ENCODE results near the gene AMOTL1. TPM values are rescaled to one million over a fixed set of nuclear protein-coding genes. Genes with fewer than 3 reads are reported as not detected.
"Not testable (repeated sequence)": the region's sequence is repeated elsewhere in the genome, so short reads cannot be mapped to it uniquely, and the experiment has no call there.

The AMOTL1 gene
- total RNA-seq, 2 donors from 2014 or later, result 0.25 to 2.0 TPM

GRCh38 chr11:94895451-94895850 lies 127.3 kb downstream of the AMOTL1 start:
- no peaks in the 10 kb centered on the region for H3K4me1 Mint-ChIP-seq
- DNase-seq (no peak), ATAC-seq (no peak)
- peaks cover 5% of the 10 kb centered on the region for H3K27me3 Mint-ChIP-seq
- no peak overlapping the region for H3K4me3 Mint-ChIP-seq
- H3K27ac Mint-ChIP-seq, result no peak overlapping the region
- peaks cover 4% of the 10 kb centered on the region for H3K9me3 ChIP-seq (ENCODE audit: control insufficient read depth, low read length, poor library complexity, severe bottlenecking)
- H3K36me3 Mint-ChIP-seq (ENCODE audit: low read depth), result no peaks in the 10 kb centered on the region

GRCh38 chr11:94895971-94896370 lies 127.8 kb downstream of the AMOTL1 start:
- no peaks in the 10 kb centered on the region for H3K4me1 Mint-ChIP-seq
- DNase-seq (no peak), ATAC-seq (no peak)
- no peaks in the 10 kb centered on the region for H3K36me3 Mint-ChIP-seq (ENCODE audit: low read depth)
- no peak overlapping the region for H3K27ac Mint-ChIP-seq
- H3K9me3 ChIP-seq (ENCODE audit: control insufficient read depth, low read length, poor library complexity, severe bottlenecking), result peaks cover 4% of the 10 kb centered on the region
- H3K27me3 Mint-ChIP-seq, result peaks cover 5% of the 10 kb centered on the region
- H3K4me3 Mint-ChIP-seq, result no peak overlapping the region

DNA sequence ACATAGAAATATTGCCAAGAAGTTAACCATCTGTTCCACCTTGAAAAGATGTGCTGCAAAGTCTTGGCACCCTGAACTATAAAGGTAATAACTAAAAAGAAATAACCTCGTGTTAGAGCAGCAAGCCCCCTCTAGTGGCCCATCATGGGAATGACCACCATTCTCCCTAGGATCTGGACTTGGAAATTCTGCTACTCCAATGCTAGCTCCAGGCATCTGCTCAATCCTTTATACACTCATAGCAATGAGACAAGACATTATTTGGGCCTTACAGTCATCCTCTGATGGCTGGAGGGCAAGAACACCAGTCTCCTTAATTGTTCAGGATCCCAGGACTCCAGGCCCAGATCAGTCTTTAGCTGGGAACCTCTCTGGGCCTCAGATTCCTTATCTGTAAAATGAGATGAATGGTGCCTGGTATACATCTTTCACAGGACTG lies 129.2 kb downstream of the AMOTL1 start:
- peaks cover 4% of the 10 kb centered on the region for H3K9me3 ChIP-seq (ENCODE audit: control insufficient read depth, low read length, poor library complexity, severe bottlenecking)
- Mint-ChIP-seq H3K27ac (no peak overlapping the region), H3K36me3 (ENCODE audit: low read depth) (no peaks in the 10 kb centered on the region), H3K4me1 (no peaks in the 10 kb centered on the region), H3K4me3 (no peak overlapping the region), H3K27me3 (peaks cover 11% of the 10 kb centered on the region)
- DNase-seq, result peak in 1 of 3 donors; percentile 9
- peak; percentile 42 for ATAC-seq

DNA sequence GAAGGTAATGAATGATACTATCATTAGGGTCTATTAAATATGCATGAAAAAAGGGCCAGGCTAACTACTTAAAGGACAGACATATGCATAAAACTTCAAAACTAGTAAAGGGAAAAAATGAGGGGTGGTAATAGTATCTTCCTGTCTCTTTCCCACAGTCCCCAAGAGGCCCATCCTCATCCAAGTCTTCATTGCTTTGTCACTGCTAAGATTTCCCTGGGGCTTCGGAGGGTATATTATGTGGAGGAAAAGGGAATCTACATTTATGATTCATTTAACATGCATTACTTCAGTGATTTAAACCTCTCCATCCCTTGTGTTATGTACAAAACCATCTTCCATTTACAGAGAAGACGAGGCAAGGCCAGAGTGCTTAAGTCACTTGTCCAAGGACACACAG lies 139.1 kb downstream of the AMOTL1 start:
- H3K36me3 Mint-ChIP-seq (ENCODE audit: low read depth), result no peaks in the 10 kb centered on the region

DNA sequence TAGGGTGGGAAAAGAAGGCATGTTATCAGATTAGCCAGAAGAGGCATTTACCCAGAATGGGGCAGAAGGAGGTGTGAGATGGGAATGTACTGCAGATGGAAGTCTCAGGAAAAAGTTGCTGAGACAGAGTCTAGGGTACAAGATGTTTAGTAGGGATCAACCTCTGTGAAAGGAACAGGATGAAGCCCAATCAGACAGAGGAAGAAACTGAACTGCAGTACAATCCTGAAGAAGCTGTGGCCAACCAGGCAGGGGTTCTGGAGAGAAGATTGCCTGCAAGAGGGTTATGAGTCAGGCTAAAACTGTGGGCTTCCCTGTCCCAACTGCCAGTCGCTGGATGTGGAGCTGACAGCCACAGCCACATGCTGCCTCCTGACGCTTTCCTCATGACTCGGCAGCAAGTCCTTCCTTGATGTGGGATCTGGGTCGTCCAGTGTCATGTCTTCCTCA lies 141.2 kb downstream of the AMOTL1 start:
- peaks cover under 1% of the 10 kb centered on the region for H3K9me3 ChIP-seq (ENCODE audit: control insufficient read depth, low read length, poor library complexity, severe bottlenecking)
- H3K27me3 Mint-ChIP-seq, result no peaks in the 10 kb centered on the region
- DNase-seq (no peak), ATAC-seq (no peak)
- H3K4me1 Mint-ChIP-seq, result peaks cover 2% of the 10 kb centered on the region
- no peak overlapping the region for H3K4me3 Mint-ChIP-seq
- H3K36me3 Mint-ChIP-seq (ENCODE audit: low read depth), result no peaks in the 10 kb centered on the region
- H3K27ac Mint-ChIP-seq, result no peak overlapping the region

More for the DNA sequence above, 139.1 kb downstream of the AMOTL1 start:
- no peak overlapping the region for H3K4me3 Mint-ChIP-seq
- ATAC-seq (no peak), DNase-seq (no peak)
- no peaks in the 10 kb centered on the region for H3K27me3 Mint-ChIP-seq
- no peak overlapping the region for H3K27ac Mint-ChIP-seq
- H3K9me3 ChIP-seq (ENCODE audit: control insufficient read depth, low read length, poor library complexity, severe bottlenecking), result peaks cover 3% of the 10 kb centered on the region
- no peaks in the 10 kb centered on the region for H3K4me1 Mint-ChIP-seq

GRCh38 chr11:94910270-94910669 lies 142.1 kb downstream of the AMOTL1 start:
- peaks cover 2% of the 10 kb centered on the region for H3K4me1 Mint-ChIP-seq
- no peak overlapping the region for H3K4me3 Mint-ChIP-seq
- ATAC-seq (no peak), DNase-seq (no peak)
- no peaks in the 10 kb centered on the region for H3K27me3 Mint-ChIP-seq
- H3K27ac Mint-ChIP-seq, result no peak overlapping the region
- H3K9me3 ChIP-seq (ENCODE audit: control insufficient read depth, low read length, poor library complexity, severe bottlenecking), result no peaks in the 10 kb centered on the region
- no peaks in the 10 kb centered on the region for H3K36me3 Mint-ChIP-seq (ENCODE audit: low read depth)

DNA sequence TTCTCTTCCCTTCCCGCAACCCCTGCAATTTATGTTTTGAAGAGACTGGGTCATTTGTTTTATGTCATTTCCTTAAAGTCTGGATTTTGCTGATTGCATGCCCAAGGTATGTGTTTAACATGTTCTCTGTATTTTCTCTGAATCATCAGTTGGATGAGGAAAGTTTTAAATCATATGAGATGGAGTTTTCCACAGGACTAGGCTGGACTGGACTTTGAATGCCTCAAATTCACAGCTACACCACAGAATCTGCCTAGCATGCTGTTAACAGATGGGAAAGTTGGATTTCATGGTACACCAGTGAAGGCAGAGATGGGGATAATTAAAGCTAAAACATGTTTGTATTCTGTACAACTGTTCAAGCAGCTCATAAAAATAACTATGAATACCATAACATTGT lies 142.6 kb downstream of the AMOTL1 start:
- Mint-ChIP-seq H3K4me1 (peaks cover 2% of the 10 kb centered on the region), H3K27me3 (no peaks in the 10 kb centered on the region), H3K36me3 (ENCODE audit: low read depth) (no peaks in the 10 kb centered on the region), H3K27ac (no peak overlapping the region), H3K4me3 (no peak overlapping the region)
- H3K9me3 ChIP-seq (ENCODE audit: control insufficient read depth, low read length, poor library complexity, severe bottlenecking), result no peaks in the 10 kb centered on the region
- no peak for DNase-seq
- ATAC-seq, result no peak

DNA sequence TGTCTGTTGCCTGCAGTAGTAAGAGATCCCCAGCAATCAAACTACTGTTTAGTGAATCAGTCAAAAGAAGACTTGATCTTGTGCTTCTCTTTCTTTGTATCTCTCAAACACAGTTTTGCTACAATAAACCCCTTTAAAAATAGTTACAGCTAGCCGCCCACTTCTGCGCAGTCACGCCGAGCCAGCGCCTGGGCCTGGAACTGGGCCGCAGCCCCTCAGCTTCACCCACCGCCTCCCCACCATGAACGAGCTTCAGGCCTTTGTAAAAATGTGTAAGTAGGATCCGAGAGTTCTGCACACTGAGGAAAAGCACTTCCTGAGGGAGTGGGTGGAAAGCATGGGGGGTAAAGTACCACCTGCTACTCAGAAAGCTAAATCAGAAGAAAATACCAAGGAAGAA lies 144.7 kb downstream of the AMOTL1 start:
- ATAC-seq (no peak), DNase-seq (no peak)
- Mint-ChIP-seq H3K36me3 (ENCODE audit: low read depth) (no peaks in the 10 kb centered on the region), H3K27me3 (peaks cover 6% of the 10 kb centered on the region), H3K27ac (no peak overlapping the region), H3K4me3 (no peak overlapping the region), H3K4me1 (peaks cover 2% of the 10 kb centered on the region)
- H3K9me3 ChIP-seq (ENCODE audit: control insufficient read depth, low read length, poor library complexity, severe bottlenecking), result no peaks in the 10 kb centered on the region

DNA sequence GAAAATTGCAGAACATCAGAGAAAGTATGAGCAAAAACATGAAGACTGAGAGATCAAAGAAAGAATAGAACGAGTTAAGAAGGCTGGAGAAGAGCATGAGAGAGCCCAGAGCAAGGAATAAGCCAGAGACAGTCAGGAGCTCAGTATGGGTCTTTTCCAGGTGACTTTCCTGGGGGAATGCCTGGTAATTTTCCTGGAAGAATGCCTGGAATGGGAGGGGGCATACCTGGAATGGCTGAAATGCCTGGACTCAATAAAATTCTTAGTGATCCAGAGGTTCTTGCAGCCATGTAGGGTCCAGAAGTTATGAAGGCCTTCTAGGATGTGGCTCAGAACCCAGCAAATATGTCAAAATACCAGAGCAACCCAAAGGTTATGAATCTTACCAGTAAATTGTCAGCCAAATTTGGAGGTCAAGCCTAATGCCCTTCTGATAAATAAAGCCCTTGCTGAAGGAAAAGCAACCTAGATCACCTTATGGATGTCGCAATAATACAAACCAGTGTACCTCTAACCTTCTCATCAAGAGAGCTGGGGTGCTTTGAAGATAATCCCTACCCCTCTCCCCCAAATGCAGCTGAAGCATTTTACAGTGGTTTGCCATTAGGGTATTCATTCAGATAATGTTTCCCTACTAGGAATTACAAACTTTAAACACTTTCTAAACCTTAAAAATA lies 145.7 kb downstream of the AMOTL1 start:
- not testable (repeated sequence) for DNase-seq; H3K36me3 Mint-ChIP-seq (ENCODE audit: low read depth); H3K4me3 Mint-ChIP-seq; H3K4me1 Mint-ChIP-seq; ATAC-seq; H3K9me3 ChIP-seq (ENCODE audit: control insufficient read depth, low read length, poor library complexity, severe bottlenecking); H3K27me3 Mint-ChIP-seq; H3K27ac Mint-ChIP-seq

- H3K4me3 Mint-ChIP-seq, result no peak overlapping the region
- peaks cover 3% of the 10 kb centered on the region for H3K36me3 Mint-ChIP-seq (ENCODE audit: low read depth)
- peaks cover 12% of the 10 kb centered on the region for H3K4me1 Mint-ChIP-seq
- no peak overlapping the region for H3K27ac Mint-ChIP-seq
- no peaks in the 10 kb centered on the region for H3K9me3 ChIP-seq (ENCODE audit: control insufficient read depth, low read length, poor library complexity, severe bottlenecking)
- peaks cover 10% of the 10 kb centered on the region for H3K27me3 Mint-ChIP-seq
- DNase-seq (no peak), ATAC-seq (no peak)
These were observed 152.2 kb downstream of the AMOTL1 start for GRCh38 chr11:94920311-94920710.

GRCh38 chr11:94922321-94923003 lies 154.3 kb downstream of the AMOTL1 start:
- H3K27me3 Mint-ChIP-seq, result peaks cover 7% of the 10 kb centered on the region
- no peak overlapping the region for H3K4me3 Mint-ChIP-seq
- no peak overlapping the region for H3K27ac Mint-ChIP-seq
- H3K9me3 ChIP-seq (ENCODE audit: control insufficient read depth, low read length, poor library complexity, severe bottlenecking), result no peaks in the 10 kb centered on the region
- no peak for DNase-seq
- peaks cover 23% of the 10 kb centered on the region for H3K4me1 Mint-ChIP-seq
- no peak for ATAC-seq
- peaks cover 3% of the 10 kb centered on the region for H3K36me3 Mint-ChIP-seq (ENCODE audit: low read depth)

- H3K36me3 Mint-ChIP-seq (ENCODE audit: low read depth), result peaks cover 3% of the 10 kb centered on the region
- ATAC-seq, result no peak
These were observed 154.8 kb downstream of the AMOTL1 start for GRCh38 chr11:94923004-94923334.

GRCh38 chr11:94924171-94924572 lies 156.0 kb downstream of the AMOTL1 start:
- H3K27ac Mint-ChIP-seq, result peak overlapping the region; percentile 24
- DNase-seq (no peak), ATAC-seq (peak; percentile 12)
- no peaks in the 10 kb centered on the region for H3K27me3 Mint-ChIP-seq
- no peaks in the 10 kb centered on the region for H3K9me3 ChIP-seq (ENCODE audit: control insufficient read depth, low read length, poor library complexity, severe bottlenecking)
- peaks cover 7% of the 10 kb centered on the region for H3K36me3 Mint-ChIP-seq (ENCODE audit: low read depth)
- peaks cover 23% of the 10 kb centered on the region for H3K4me1 Mint-ChIP-seq
- H3K4me3 Mint-ChIP-seq, result peak overlapping the region; percentile 37

More at GRCh38 chr11:94923004-94923334, 154.8 kb downstream of the AMOTL1 start:
- no peak overlapping the region for H3K4me3 Mint-ChIP-seq
- no peak overlapping the region for H3K27ac Mint-ChIP-seq
- peaks cover 4% of the 10 kb centered on the region for H3K27me3 Mint-ChIP-seq
- H3K4me1 Mint-ChIP-seq, result peaks cover 23% of the 10 kb centered on the region
- H3K9me3 ChIP-seq (ENCODE audit: control insufficient read depth, low read length, poor library complexity, severe bottlenecking), result no peaks in the 10 kb centered on the region
- no peak for DNase-seq

DNA sequence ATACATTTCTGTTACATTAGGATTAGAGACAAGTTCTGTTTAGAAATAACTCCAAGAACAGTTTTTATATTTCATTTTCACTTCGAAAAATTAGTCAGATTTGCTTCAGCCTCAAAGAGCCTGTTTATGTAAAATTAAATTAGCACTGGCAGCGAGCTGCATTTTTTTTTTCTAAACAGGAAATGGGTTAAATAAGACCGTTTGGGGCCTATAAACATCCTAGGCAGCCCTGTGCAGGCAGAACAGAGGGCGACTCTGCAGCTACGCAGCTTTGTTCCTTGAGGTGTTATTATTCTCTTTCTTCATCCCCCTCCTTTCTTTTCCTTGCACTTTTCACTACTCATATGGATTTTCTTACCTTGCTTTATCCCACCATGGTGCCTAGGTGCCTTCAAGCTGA lies 156.5 kb downstream of the AMOTL1 start:
- peaks cover 23% of the 10 kb centered on the region for H3K4me1 Mint-ChIP-seq
- ATAC-seq (peak; percentile 75), DNase-seq (no peak)
- peak overlapping the region; percentile 37 for H3K4me3 Mint-ChIP-seq
- peaks cover 7% of the 10 kb centered on the region for H3K36me3 Mint-ChIP-seq (ENCODE audit: low read depth)
- H3K27ac Mint-ChIP-seq, result peak overlapping the region; percentile 24
- H3K9me3 ChIP-seq (ENCODE audit: control insufficient read depth, low read length, poor library complexity, severe bottlenecking), result no peaks in the 10 kb centered on the region
- no peaks in the 10 kb centered on the region for H3K27me3 Mint-ChIP-seq
